ENCODE results near the gene DCAKD. TPM values are rescaled to one million over a fixed set of nuclear protein-coding genes. Genes with fewer than 3 reads are reported as not detected.

The DCAKD gene
- total RNA-seq, 3 donors from 2014 or later (not counting 1 experiment from before 2014, with no cell fraction given): 15.4 to 21.4 (median 21.1) TPM

- no peak overlapping the region for H3K4me3 ChIP-seq (ENCODE audit: low read length)
- H3K4me1 ChIP-seq (ENCODE audit: control insufficient read depth, insufficient read depth, low read length): peaks cover 5% of the 10 kb centered on the region
- no peaks in the 10 kb centered on the region for H3K36me3 ChIP-seq (ENCODE audit: control insufficient read depth, insufficient read depth, low read length)
- Mint-ChIP-seq H3K36me3 (no peaks in the 10 kb centered on the region), H3K27me3 (ENCODE audit: low read depth in 2 of 2) (peaks cover 28 to 29% of the 10 kb centered on the region in 2 donors), H3K27ac (no peak overlapping the region), H3K4me1 (no peaks in the 10 kb centered on the region), H3K9me3 (no peaks in the 10 kb centered on the region), H3K4me3 (no peak overlapping the region)
- intact Hi-C loops (cut with micrococcal nuclease): no loop called here
- H3K27me3 ChIP-seq (ENCODE audit: control insufficient read depth, insufficient read depth, low read length): peaks cover 20% of the 10 kb centered on the region
- ATAC-seq: no peak
- WGBS (ENCODE audit: insufficient coverage): 40% methylated on average over 34 of the region's 34 CpGs
- no peak overlapping the region for H3K27ac ChIP-seq (ENCODE audit: low read length)
- no peaks in the 10 kb centered on the region for H3K9me3 ChIP-seq (ENCODE audit: control insufficient read depth, insufficient read depth, low read length)
- no peak for DNase-seq
- TF ChIP-seq, protein P1, sequence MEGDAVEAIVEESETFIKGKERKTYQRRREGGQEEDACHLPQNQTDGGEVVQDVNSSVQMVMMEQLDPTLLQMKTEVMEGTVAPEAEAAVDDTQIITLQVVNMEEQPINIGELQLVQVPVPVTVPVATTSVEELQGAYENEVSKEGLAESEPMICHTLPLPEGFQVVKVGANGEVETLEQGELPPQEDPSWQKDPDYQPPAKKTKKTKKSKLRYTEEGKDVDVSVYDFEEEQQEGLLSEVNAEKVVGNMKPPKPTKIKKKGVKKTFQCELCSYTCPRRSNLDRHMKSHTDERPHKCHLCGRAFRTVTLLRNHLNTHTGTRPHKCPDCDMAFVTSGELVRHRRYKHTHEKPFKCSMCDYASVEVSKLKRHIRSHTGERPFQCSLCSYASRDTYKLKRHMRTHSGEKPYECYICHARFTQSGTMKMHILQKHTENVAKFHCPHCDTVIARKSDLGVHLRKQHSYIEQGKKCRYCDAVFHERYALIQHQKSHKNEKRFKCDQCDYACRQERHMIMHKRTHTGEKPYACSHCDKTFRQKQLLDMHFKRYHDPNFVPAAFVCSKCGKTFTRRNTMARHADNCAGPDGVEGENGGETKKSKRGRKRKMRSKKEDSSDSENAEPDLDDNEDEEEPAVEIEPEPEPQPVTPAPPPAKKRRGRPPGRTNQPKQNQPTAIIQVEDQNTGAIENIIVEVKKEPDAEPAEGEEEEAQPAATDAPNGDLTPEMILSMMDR (IDR thresholded peaks at IDR 0.05): no peak
Observed at GRCh38 chr17:44988044-44988942, 63.1 kb downstream of the DCAKD start.

DNA sequence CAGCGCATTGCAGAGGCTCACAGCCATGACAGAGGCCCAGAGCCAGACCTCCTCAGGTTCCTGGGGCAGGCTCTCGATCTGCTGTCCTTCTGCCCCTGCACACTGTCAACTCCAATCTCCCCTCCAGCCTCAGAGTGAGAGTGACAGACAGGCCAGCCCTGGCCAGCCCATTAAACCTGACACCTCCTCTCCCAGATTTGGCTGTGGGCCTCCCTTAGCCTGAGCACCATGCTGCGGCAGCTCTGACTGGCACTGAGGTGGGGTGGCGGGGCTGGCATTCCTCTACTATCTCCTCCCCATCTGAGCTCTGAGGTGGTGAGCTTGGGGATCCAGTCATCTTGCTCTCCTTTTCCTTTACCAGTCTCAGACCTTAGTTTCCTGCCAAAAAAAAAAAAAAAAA, 67.9 kb downstream of the DCAKD start:
- Histone ChIP-seq H3K36me3 (ENCODE audit: control insufficient read depth, insufficient read depth, low read length) (no peaks in the 10 kb centered on the region), H3K27me3 (ENCODE audit: control insufficient read depth, insufficient read depth, low read length) (peaks cover 20% of the 10 kb centered on the region), H3K9me3 (ENCODE audit: control insufficient read depth, insufficient read depth, low read length) (no peaks in the 10 kb centered on the region), H3K27ac (ENCODE audit: low read length) (no peak overlapping the region), H3K4me1 (ENCODE audit: control insufficient read depth, insufficient read depth, low read length) (peaks cover 5% of the 10 kb centered on the region), H3K4me3 (ENCODE audit: low read length) (no peak overlapping the region)
- TF ChIP-seq, protein P1 (IDR thresholded peaks at IDR 0.05): no peak
- 95% methylated on average over 4 of the region's 4 CpGs for WGBS (ENCODE audit: insufficient coverage)
- no peak overlapping the region for H3K4me3 Mint-ChIP-seq
- intact Hi-C loops (cut with micrococcal nuclease): no loop called here
- H3K4me1 Mint-ChIP-seq: no peaks in the 10 kb centered on the region
- no peak overlapping the region for H3K27ac Mint-ChIP-seq
- H3K9me3 Mint-ChIP-seq: no peaks in the 10 kb centered on the region
- H3K27me3 Mint-ChIP-seq (ENCODE audit: low read depth in 2 of 2): peaks cover 17 to 33% of the 10 kb centered on the region in 2 donors
- ATAC-seq (no peak), DNase-seq (no peak)
- no peaks in the 10 kb centered on the region for H3K36me3 Mint-ChIP-seq

- no peak overlapping the region for H3K4me3 ChIP-seq (ENCODE audit: low read length)
- DNase-seq (no peak), ATAC-seq (no peak)
- 85% methylated on average over 3 of the region's 3 CpGs for WGBS (ENCODE audit: insufficient coverage)
- TF ChIP-seq, protein P1 (IDR thresholded peaks at IDR 0.05): no peak
- H3K36me3 ChIP-seq (ENCODE audit: control insufficient read depth, insufficient read depth, low read length): no peaks in the 10 kb centered on the region
- H3K27ac Mint-ChIP-seq: no peak overlapping the region
- H3K27ac ChIP-seq (ENCODE audit: low read length): no peak overlapping the region
- H3K9me3 ChIP-seq (ENCODE audit: control insufficient read depth, insufficient read depth, low read length): no peaks in the 10 kb centered on the region
- H3K4me1 ChIP-seq (ENCODE audit: control insufficient read depth, insufficient read depth, low read length): no peaks in the 10 kb centered on the region
- H3K27me3 ChIP-seq (ENCODE audit: control insufficient read depth, insufficient read depth, low read length): peaks cover 18% of the 10 kb centered on the region
- H3K4me3 Mint-ChIP-seq: no peak overlapping the region
- H3K9me3 Mint-ChIP-seq: no peaks in the 10 kb centered on the region
- H3K4me1 Mint-ChIP-seq: no peaks in the 10 kb centered on the region
- H3K27me3 Mint-ChIP-seq (ENCODE audit: low read depth in 2 of 2): peaks cover 11 to 27% of the 10 kb centered on the region in 2 donors
- intact Hi-C loops (cut with micrococcal nuclease): no loop called here
- H3K36me3 Mint-ChIP-seq: no peaks in the 10 kb centered on the region
Observed at GRCh38 chr17:44982113-44982702, 69.2 kb downstream of the DCAKD start.

Measured in natural killer cell (primary cell).